AG08395 (cell line): Measurements from ENCODE around the gene PMVK.
"Not testable (repeated sequence)": the region's sequence is repeated elsewhere in the genome, so short reads cannot be mapped to it uniquely, and the experiment has no call there.

Source experiments
- DNase-seq: peaks from one replicate; pipeline ENCODE4 v3.0.0; 2012; ENCODE audit warnings: mixed read lengths, low spot score

Gene PMVK

DNA sequence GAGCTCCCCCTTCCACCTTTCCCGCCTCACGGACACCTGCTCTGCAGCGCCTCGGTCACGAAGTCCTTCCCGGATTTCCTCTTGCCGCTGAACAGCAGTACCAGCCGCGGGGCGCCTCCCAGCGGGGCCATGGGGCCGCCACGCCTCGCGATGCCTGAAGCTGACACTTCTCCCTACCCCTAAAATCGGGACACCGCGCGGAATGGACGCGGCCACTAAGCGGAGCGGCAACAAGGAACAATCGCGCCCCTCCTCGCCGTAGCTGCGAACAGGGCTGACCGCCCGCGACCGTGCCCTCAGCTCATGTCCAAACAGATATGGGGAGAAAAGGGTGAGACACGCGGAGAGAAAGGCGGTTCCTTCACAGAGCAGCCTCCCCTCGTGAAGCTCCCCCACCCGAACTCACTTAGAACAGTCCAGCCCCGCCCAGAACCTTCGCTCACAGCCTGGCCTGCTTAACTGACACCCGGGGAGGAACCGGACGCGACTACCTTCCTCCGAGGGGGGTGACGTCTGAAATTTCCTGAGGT is at the start of gene PMVK:
Gene PMVK (minus strand): TSS at position 165 of the 530 bp plus-strand sequence. CDS start 34 bp downstream, at position 131.
- peak; percentile 98 for DNase-seq

DNA sequence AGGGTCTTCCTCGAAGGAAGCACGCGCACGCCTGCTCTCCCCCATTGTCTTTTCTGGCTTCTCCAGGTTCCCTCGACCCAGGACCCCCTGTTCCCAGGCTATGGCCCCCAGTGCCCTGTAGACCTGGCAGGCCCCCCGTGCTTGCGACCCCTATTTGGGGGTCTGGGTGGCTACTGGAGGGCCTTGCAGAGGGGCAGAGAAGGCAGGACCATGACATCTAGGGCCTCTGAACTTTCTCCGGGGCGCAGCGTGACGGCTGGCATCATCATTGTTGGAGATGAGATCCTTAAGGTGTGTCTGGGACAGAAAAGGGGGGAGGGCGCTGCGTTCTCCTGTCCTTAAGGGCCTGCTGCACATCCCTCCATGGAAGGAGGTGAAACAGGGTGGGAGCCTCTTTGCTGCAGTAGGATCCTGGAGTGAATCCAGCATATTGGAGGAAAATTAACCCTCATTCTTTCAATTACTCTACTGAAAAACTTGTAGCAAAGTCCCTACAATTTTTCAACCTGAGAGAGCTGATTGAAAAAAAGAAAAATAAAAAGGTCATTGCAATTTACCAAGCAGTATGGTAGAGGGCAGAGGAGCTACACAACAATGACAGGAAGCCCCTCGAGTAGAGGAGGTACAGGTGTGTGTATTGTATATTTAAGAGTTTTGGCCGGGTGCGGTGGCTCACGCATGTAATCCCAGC is 47.4 kb upstream of the PMVK start:
- DNase-seq = no peak

DNA sequence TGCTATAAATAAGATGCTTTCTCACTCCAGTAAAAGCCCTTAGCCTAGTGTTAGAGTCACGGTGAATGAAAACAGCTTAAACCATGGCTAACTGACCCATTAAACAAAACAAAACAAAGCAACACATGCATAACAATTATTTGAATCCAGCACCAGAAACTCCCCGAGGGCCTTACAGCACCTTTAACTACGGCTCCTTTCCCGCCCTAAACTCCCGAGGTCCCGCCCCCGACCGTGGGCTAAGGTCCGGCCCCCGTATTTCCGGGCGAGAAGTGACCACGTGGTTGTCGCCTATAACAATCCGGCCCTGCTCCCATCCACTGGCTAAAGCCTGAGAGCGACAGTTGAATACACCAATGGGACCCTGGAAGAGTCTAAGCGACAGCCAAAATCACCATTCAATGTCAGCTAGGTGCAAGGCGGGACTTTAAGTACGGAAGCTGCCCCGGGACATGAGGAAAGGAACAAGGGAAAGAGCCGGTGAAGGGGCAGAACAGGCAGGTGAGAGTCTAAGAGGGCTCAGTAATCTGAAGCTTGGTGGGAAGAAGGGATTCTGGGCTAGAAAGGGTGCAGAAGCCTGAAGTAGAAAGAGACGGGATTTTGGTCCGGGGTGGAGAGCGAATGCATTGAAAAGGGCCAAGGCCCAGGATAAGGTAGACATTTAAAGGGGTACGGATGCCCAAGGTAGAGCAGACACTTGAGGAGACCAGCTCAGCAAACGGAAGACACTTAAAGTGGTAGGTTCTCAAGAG is 46.6 kb upstream of the PMVK start, which contains the start of gene FLAD1:
Gene FLAD1 (plus strand): TSS at position 448 of the 752 bp plus-strand sequence. CDS start 351 bp downstream, outside the sequence.
- DNase-seq = peak; percentile 99

DNA sequence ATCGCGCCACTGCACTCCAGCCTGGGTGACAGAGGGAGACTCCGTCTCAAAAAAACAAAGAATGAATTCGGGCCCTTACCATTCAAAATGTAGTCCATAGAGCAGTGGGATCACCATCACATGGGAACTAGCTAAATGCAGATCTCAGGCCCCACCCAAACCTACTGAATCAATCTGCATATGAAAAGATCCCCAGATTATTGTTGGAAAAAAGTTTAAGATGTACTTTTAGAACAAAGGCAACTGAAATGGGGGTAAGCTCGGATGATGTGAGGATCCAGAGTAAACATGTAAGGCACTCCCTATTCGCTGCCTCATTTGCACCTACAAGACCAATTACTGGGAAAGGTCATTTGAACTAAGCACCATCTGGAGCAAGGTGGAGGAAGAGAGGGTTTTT is 45.8 kb upstream of the PMVK start:
- DNase-seq = no peak

DNA sequence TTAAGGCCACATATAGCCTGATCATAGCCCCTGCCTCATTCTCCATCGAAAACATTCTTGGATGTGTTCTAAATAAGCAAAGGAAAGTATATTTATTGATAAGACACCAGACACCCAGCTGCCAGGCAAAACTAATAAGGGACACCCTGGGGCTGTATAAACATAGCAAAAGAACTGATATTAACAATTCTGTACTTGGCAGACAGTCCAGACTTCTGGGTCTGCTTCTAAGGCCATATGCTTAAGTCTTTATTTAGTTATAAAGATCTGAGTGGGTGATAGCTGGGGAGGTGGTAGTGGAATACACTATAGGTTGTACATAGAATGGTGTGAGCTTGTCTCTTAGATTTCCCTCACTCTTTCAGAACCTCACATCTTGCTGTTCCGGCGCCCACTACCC is 41.8 kb upstream of the PMVK start:
- no peak for DNase-seq

DNA sequence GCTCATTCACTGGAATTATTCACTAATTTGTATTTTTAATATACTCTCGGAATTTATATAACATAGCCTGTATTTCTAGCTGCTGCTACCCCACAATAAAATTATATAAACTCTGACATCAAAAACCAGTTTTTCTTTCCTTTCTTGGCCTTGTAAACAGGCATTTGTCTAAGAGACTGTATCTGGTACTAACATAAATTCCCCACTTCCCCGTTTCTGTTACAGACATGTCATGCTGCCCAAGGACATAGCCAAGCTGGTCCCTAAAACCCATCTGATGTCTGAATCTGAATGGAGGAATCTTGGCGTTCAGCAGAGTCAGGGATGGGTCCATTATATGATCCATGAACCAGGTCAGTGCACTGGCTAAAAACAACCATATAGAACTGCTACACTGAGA is 41.2 kb upstream of the PMVK start:
- not testable (repeated sequence) for DNase-seq

DNA sequence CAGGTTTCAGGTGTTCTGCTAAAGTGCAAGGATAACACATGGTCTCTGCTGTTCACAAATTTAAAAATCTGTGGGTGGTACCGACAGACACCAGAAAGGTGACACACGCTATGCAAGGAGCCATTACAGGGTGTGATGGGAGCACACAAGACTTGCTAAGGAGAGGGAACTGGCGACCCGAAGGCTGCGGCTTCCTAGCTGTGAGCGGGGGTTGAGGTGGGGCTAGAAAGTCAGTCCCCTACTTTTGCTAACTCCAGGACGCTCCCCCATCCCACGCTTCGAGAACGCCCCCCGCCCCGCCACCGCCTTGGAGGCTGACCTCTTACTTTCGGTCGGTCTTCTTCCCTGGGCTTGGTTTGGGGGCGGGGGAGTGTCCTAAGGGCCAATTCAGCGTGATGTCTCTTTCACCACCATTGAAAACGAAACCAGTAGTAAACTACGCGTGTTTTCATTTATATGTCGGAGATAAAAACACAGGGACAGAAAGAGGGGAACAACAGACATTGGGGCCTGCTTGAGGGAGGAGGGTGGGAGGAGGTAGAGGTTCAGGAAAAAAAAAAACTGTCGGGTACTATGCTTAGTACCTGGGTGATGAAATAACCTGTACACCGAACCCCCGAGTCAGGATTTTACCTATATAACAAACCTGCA is 39.0 kb upstream of the PMVK start:
- DNase-seq = no peak

DNA sequence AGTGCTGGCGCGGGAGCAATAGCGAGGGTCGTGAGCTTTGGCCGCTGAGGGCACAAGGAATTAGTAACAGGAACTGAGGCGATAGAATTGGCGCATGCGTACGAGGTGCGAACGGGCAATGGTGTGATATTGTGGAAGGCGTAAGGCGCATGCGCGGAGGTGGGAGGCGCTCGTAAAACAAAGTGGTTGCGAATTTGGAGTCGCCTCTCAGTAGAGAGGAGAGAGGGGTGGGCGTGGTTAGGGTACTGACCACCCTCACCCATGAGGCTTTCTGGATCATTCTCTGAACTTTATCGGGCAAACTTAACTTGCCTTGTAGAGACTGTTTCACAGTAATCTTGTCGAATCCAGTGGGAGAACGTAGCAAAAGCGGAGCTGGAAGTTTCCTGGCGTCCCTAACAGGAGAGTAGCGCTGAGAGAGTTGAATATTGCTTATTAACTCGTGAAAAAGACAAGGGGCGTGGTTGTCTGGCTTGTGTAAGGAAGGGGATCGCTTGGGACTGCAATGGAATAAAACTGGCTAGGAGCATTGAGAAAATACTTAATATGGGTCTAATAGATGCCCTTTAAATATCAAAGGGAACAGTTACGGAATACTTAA is 38.4 kb upstream of the PMVK start:
- DNase-seq = peak; percentile 92

DNA sequence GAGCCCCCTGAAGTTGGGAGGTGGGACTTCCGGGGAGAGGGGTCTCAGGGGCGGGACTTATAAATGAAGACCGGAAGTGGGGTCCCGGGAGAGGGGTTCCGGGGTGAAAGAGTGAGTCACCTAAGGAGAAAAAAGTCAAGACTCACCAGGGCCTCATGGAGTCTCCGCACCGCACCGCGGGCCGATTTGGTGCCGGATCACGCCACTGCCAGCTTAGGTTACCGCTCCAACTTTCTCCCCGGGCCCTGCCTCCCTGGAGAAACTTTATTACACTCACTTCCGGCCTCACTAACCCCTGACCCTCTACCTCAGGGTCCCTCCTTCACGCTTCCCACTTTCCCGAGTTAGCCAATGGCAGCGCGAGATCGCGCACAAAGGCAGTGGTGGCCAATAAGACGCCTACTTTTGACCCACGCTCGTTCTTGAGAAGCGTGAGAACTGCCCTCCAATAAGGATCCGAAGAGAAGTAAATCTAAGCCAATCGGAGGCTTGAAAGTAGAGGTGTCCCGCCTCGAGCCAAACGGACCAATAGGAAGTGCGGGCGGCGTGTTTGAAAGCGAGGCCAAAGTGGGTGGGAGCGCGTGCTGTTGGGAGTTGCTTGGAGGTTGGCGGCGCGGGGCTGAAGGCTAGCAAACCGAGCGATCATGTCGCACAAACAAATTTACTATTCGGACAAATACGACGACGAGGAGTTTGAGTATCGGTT is 37.7 kb upstream of the PMVK start, which contains the start of gene CKS1B:
Gene CKS1B (plus strand): TSS at position 580 of the 706 bp plus-strand sequence. CDS start 65 bp downstream, at position 645.
- DNase-seq = peak; percentile 98

DNA sequence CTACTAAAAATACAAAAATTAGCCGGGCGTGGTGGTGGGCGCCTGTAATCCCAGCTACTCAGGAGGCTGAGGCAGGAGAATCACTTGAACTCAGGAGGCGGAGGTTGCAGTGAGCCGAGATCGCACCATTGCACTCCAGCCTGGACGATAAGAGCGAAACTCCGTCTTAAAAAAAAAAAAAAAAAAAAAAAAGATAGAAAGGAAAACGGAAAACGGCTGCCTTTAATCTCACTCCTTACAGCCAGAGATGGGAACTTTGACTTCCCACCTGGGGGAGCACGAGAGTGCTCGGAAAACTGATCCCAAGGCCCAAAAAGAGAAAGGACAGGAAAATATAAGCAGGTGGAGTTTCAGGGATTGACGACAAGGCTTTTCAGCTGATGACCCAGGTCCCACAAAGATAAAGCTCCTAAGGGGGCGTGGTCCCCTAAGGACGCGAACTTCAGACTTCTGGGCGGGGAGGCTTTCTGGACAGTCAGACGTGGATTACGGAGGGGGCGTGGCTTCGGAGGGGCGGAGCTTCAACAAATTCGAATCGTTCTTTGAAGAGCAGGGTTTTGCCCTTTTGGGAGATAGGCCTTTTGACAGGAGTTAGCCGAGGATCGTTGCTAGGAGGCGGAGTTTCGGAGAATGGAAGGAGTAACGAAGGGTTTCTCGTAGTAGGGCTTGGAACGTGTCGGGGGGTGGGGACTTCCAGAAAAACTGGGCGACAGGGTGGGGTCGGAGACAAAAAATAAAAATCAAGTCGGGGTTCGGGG is 37.0 kb upstream of the PMVK start:
- peak; percentile 87 for DNase-seq

DNA sequence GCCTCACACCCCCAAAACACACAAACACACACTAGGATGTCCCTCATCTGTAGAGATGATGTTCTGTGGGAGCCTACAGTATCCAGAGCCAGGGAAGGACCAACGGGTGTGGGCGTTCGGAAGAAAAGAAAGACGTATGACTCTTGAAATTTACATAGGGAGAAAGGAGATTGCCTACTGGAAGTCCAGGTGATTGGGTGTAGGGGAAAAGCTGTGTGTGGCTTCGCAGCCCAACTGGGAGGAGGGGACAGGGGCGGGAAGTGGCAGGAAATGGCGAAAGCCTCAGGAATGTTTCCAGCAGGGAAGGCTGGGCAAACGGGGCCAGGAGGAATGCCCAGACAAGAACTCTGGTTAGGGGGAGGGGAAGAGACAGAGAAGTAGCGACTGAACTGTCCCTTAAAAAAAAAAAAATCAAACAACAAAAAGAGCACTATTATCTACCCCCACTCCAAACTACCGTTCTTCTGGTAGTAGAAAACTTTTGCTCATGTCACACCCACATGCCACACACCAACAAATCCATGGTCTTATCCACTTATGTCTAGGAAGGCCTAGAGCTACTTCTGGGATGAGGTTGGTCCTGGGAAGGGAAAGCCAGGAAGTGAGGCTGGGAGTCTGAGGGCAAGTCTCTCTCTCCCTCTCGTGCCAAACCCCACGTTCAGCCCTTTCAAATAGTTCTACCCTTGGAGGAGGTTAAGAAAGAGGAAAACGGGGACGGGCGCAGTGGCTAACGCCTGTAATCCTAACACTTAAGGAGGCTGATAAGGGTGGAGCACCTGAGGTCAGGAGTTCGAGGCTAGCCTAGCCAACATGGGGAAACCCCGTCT is 36.2 kb upstream of the PMVK start:
- DNase-seq = peak; percentile 87

DNA sequence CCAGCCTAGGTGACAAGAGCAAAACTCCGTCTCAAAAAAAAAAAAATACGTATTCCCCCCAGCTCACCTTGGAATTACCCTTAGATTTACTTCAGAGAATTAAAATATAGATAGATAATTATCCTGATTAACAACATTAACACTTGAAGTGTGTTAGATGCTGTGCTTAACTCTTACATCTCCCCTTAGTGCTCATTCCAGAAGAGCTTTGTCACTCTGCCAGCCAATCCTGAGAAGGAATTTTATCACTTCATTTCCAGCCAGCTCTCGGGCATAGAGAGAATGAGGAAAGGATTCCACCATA is 35.6 kb upstream of the PMVK start:
- DNase-seq = no peak

DNA sequence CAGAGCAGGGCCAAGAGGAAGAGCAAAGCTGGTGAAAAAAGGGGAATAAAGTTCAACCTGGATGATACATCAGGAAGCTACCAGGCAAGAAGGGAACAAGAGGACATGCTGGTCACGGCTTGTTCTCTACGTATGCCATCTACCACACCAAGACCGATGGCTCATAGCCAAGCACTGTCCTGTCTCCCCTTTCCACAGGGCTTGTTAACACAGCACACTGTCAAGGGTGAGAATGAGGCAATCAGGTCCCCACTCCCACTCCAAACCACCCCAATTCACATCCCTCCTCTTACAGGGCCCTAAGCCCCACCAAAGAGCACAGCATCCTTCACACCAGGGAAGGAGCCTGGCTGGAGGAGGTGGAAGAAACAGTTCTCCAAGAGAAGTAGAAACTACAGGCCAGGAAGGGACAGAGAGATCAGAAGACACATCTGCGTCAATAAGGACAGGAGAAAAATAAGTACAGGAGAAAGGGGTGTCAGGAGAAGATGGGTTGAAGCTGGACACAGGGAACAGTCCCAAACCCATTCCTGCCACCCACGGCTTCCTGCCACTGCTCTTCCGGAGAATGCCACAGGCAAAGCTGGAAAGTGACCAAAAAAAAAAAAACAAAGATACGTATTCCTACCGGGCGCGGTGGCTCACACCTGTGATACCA is 35.0 kb upstream of the PMVK start:
- DNase-seq = no peak

DNA sequence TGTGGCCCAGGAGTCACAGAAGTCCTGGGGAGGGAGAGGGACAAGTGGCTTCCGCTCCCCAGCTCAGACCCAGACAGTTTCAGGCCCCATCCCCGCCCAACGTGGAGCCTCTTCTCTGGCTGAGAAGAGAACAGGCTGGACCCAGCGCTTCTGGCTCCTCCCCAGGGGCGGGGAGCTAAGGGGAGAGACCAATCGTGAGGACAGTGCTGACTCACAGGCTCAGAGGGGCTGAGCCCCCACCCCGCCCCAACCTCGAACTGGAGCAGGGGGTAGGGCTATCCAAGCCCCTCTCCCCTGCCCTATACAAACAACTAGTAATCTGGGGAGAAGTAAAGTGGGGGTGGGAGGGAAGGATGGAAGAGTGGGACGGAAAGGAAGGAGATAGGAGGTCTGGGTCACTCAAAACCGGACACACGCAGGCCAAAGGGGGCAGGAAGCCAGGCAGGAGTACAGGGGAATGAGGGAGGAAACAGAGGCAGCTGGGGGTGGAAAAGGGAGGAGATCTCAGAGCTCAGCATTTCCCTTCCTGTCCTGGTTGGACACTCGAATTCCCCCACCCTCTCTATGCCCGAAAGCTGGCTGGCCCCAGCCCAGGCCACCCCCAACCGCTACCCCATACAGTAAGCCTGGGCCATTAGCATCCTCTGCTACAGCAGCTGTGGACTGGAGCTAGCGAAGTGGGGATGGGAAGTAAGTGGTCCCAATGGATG is 34.3 kb upstream of the PMVK start, which contains the start of gene SHC1:
Gene SHC1 (minus strand): TSS at position 117 of the 710 bp plus-strand sequence. CDS start 221 bp downstream, outside the sequence.
- peak; percentile 96 for DNase-seq

DNA sequence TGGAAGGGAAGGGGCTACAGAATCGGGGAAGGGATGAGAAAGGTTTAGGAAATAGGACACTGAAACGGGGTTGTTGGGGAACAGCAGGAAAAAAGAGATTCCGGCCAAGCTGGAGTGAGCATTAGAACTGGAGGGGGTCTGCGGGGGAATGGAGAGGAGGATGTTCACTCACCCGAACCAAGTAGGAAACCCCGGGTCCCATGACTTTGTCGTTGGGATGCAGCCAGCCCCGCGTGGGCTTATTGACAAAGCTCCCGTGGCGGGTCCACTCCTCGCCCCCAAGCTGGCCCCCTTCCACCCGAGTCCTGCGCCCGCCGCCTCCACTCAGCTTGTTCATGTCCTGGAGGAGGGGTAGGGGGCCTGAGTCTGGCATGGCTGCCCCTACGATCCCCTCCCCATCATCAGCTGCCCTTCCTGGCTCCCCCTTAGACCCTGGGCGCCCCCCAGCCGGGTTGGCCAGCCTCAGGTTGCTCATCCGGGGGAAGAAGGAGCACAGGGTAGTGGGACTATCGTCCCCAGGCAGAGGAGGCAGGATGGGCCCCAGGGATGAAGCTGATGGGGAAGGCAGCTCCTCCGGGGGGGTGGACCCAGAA is 33.4 kb upstream of the PMVK start:
- no peak for DNase-seq

DNA sequence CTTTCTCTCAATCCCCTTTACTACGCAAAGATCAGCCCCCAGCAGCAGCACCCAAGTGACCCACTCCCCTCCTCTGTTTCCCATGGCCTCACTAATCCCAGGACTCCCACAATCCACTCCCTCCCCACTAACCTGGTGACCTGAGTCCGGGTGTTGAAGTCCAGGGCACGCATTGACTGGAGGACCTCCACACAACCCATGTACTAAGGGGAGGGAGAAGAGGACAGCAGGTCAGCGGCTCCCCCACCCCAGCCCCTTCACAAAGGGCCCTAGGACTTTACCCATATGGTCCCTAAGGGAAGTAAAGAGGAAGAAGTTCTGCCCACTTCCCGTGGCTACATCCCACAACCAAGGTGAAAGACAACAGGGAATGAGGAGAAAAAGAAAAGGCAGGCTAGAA is 32.7 kb upstream of the PMVK start:
- DNase-seq = no peak

DNA sequence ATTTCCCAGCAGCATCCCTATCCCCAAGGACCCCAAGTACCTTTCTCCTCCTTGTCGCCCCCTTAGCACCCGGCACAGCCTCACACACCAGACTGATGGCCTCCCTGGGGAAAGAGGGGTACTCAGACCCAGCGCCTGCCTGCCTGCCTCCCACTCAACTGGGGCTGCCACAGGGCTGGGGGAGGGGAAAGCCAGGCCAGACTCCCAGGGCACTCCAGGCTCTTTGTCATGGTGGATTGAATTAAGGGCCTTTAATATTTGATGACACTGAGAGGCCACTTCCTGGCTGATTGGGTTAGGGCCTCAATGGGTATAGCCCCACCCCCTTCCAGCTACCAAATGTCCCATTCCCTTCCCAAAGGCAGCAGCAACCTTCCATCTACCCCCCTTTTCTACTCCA is 32.2 kb upstream of the PMVK start:
- DNase-seq = no peak

DNA sequence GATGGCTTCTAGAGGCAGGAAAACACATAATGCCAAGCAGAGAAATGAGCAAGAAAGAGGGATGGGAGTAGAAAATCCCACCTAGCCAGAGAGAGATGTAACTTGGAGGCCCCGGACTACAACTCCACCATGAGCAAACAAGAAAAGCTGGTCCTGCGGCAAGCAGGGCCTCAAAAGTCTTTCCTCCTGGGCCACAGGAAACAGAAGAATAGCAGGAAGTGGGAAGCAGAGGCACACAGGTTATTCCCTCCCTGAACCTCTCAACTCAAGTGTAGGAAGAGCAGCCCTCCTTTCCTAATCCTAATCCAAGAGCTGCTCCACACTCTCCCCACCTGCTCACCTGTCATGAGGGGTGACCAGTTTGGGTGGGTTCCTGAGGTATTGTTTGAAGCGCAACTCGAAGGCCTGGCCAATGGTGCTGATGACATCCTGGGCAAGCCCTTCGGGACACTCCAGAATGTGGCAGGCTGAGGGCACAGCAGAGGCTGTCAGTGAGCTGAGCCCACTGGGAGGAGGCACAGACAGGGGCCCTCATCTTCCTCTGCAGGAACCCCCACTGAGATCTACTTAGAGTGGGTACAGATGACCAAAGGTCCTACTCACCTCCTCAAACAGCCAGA is 30.9 kb upstream of the PMVK start:
- no peak for DNase-seq
